IMR-90 (cell line): ENCODE data around the gene MUC20. TPM values are rescaled to one million over a fixed set of nuclear protein-coding genes. Genes with fewer than 3 reads are reported as not detected.
"Not testable (repeated sequence)": the region's sequence is repeated elsewhere in the genome, so short reads cannot be mapped to it uniquely, and the experiment has no call there.

Source experiments
- ATAC-seq: fragments of 200-7000 bp; cut with Tn5 transposase; 2 replicates; pipeline ENCODE4 v1.9.1; 2020; ENCODE audit warnings: low read depth, mild to moderate bottlenecking, moderate library complexity
- BruUV-seq: library from RNA; stranded (reverse); fragments of 400-500 nt; replicated peaks from 2 replicates; lab custom pipeline; 2021; lab: Mats Ljungman, UMichigan
- CTCF ChIA-PET: fragments of 300-600 bp; formaldehyde crosslinking; extraction: SDS; loops from one replicate; lab custom pipeline; 2021; ENCODE audit warnings: antibody characterized with exemption; lab: Yijun Ruan, JAX
- POLR2A ChIA-PET: fragments of 300-600 bp; sonication (Branson Sonifier 250); formaldehyde crosslinking; loops from one replicate; lab custom pipeline; 2022; ENCODE audit warnings: antibody characterized with exemption; ENCODE audit not compliant: unreplicated experiment; lab: Charles Lee
- DNase-seq: peaks from one replicate; pipeline ENCODE4 v3.0.0; 2013
- H2AFZ ChIP-seq: replicated peaks from 2 replicates; pipeline ENCODE3; 2013; ENCODE audit warnings: low read length, mild to moderate bottlenecking; ENCODE audit not compliant: poor library complexity
- H2AK5ac ChIP-seq: 2 replicates; pipeline ENCODE4 v1.6.1; 2013; ENCODE audit warnings: low read depth, low read length, inconsistent platforms
- H2AK9ac ChIP-seq: replicated peaks from 2 replicates; pipeline ENCODE3; 2013; ENCODE audit warnings: mild to moderate bottlenecking, low read depth, low read length, moderate library complexity; ENCODE audit not compliant: poor library complexity
- H2BK120ac ChIP-seq: 2 replicates; pipeline ENCODE4 v1.6.1; 2013; ENCODE audit warnings: low read depth, low read length, inconsistent platforms
- H2BK15ac ChIP-seq: 3 replicates; pipeline ENCODE4 v1.6.1; 2013; ENCODE audit warnings: low read depth, low read length, inconsistent platforms
- H2BK20ac ChIP-seq: 2 replicates; pipeline ENCODE4 v1.6.1; 2013; ENCODE audit warnings: low read depth, mild to moderate bottlenecking, inconsistent platforms, low read length, moderate library complexity
- H2BK5ac ChIP-seq: 2 replicates; pipeline ENCODE4 v1.6.1; 2013; ENCODE audit warnings: mild to moderate bottlenecking, low read depth, low read length, inconsistent platforms; ENCODE audit not compliant: poor library complexity, severe bottlenecking
- H3K14ac ChIP-seq: replicated peaks from 2 replicates; pipeline ENCODE4 v1.6.1; 2013; ENCODE audit warnings: low read depth, low read length, inconsistent platforms
- H3K18ac ChIP-seq: 2 replicates; pipeline ENCODE4 v1.6.1; 2013; ENCODE audit warnings: low read depth, low read length, control low read depth
- H3K23ac ChIP-seq: 2 replicates; pipeline ENCODE4 v1.6.1; 2013; ENCODE audit warnings: low read depth, low read length, inconsistent platforms
- H3K27ac ChIP-seq: 2 replicates; pipeline ENCODE4 v1.5.1; 2013; ENCODE audit warnings: mild to moderate bottlenecking, control low read depth, low read length; ENCODE audit not compliant: insufficient read depth
- H3K27me3 ChIP-seq: 2 replicates; pipeline ENCODE4 v1.6.1; 2013; ENCODE audit warnings: low read length; ENCODE audit not compliant: control insufficient read depth, insufficient read depth
- H3K36me3 ChIP-seq: 2 replicates; pipeline ENCODE4 v1.6.1; 2013; ENCODE audit warnings: low read length, mixed read lengths; ENCODE audit not compliant: control insufficient read depth, insufficient read depth
- H3K4ac ChIP-seq: 2 replicates; pipeline ENCODE4 v1.6.1; 2013; ENCODE audit warnings: low read depth, low read length, inconsistent platforms
- H3K4me1 ChIP-seq: 2 replicates; pipeline ENCODE4 v1.6.1; 2013; ENCODE audit warnings: low read length, mixed read lengths; ENCODE audit not compliant: control insufficient read depth, insufficient read depth
- H3K4me2 ChIP-seq: 2 replicates; pipeline ENCODE4 v1.6.1; 2013; ENCODE audit warnings: low read depth, mild to moderate bottlenecking, control low read depth, low read length, moderate library complexity
- H3K4me3 ChIP-seq: 2 replicates; pipeline ENCODE4 v1.5.1; 2013; ENCODE audit warnings: low read depth, mild to moderate bottlenecking, control low read depth, low read length, moderate library complexity; ENCODE audit not compliant: insufficient read depth
- H3K56ac ChIP-seq: 2 replicates; pipeline ENCODE4 v1.6.1; 2013; ENCODE audit warnings: low read length, inconsistent platforms; ENCODE audit not compliant: insufficient read depth; ENCODE audit errors: extremely low read depth
- H3K79me1 ChIP-seq, 2 experiments: 2 replicates each; pipeline ENCODE4 v1.6.1; 2013; ENCODE audit warnings: low read length in 2 of 2, inconsistent platforms in 1 of 2, low read depth in 1 of 2
- H3K9ac ChIP-seq: 2 replicates; pipeline ENCODE4 v1.6.1; 2013; ENCODE audit warnings: low read depth, low read length, control low read depth
- H3K9me1 ChIP-seq: 2 replicates; pipeline ENCODE4 v1.6.1; 2013; ENCODE audit warnings: low read length, inconsistent platforms; ENCODE audit not compliant: insufficient read depth
- H3K9me3 ChIP-seq: 2 replicates; pipeline ENCODE4 v1.6.1; 2013; ENCODE audit warnings: low read length; ENCODE audit not compliant: control insufficient read depth, insufficient read depth
- H4K20me1 ChIP-seq: 2 replicates; pipeline ENCODE4 v1.6.1; 2013; ENCODE audit warnings: low read length, inconsistent platforms; ENCODE audit not compliant: insufficient read depth
- H4K5ac ChIP-seq: 2 replicates; pipeline ENCODE4 v1.6.1; 2013; ENCODE audit warnings: mild to moderate bottlenecking, low read depth, low read length, control low read depth
- H4K8ac ChIP-seq, 2 experiments: 2 replicates each; pipeline ENCODE4 v1.6.1; 2013; ENCODE audit warnings: low read depth in 2 of 2, low read length in 2 of 2, control low read depth in 1 of 2, inconsistent platforms in 1 of 2
- H4K91ac ChIP-seq: 2 replicates; pipeline ENCODE4 v1.6.1; 2013; ENCODE audit warnings: low read depth, low read length, inconsistent platforms; ENCODE audit not compliant: insufficient read depth
- WGBS, 2 experiments: methylation state at CpG; one replicate each; pipeline versions ENCODE4 v1.1.5 to v1.1.7; 2013; ENCODE audit warnings: missing lambda C conversion rate in 2 of 2; ENCODE audit not compliant: insufficient read length in 1 of 2; ENCODE audit errors: extremely low coverage in 2 of 2; 5-methylcytosine and 5-hydroxymethylcytosine counted together
- dilution Hi-C: fragments of 300-500 bp; cut with HindIII; formaldehyde crosslinking; loops from one replicate; pipeline ENCODE4 v1.14.3; 2018; ENCODE audit warnings: low sequenced_read_pairs; ENCODE audit not compliant: unreplicated experiment
- in situ Hi-C: fragments of 300-500 bp; cut with MboI; formaldehyde crosslinking; loops from 3 replicates; pipeline ENCODE4 v1.14.3; 2019; ENCODE audit warnings: low sequenced_read_pairs, inconsistent platforms, mixed read lengths
- intact Hi-C: fragments of 100-400 bp; cut with micrococcal nuclease; formaldehyde crosslinking; loops from 2 replicates; pipeline ENCODE4 v1.10.0; 2022
- polyA plus RNA-seq, 3 experiments: library from polyadenylated mRNA; depleted of rRNA; stranded (reverse); fragments of >200 nt; gene quantifications; 2 replicates each; pipeline ENCODE4 v1.2.3, GENCODE V29; 2012; ENCODE audit warnings: low replicate concordance in 1 of 3
- total RNA-seq: library from RNA; depleted of rRNA; stranded (reverse); fragments of >200 nt; gene quantifications from 2 replicates; pipeline ENCODE4 v1.2.3, GENCODE V29; 2012

MUC20 gene
- total and polyA plus RNA-seq, 2 of the 4 experiments (the other 2 are of a cell fraction), result 0.12 TPM; not detected in 1

- H3K4me3 ChIP-seq, H2BK120ac ChIP-seq, H2AK9ac ChIP-seq, H3K9me3 ChIP-seq, H3K4me2 ChIP-seq, H3K4me1 ChIP-seq, CTCF ChIA-PET, H2BK5ac ChIP-seq, POLR2A ChIA-PET, H4K5ac ChIP-seq, H2BK20ac ChIP-seq, ATAC-seq, H4K8ac ChIP-seq, H3K27me3 ChIP-seq, dilution Hi-C loops, H3K79me1 ChIP-seq, H4K91ac ChIP-seq, H3K56ac ChIP-seq, H2AFZ ChIP-seq, H2AK5ac ChIP-seq, BruUV-seq, H3K9me1 ChIP-seq, H3K18ac ChIP-seq, H4K20me1 ChIP-seq, H3K23ac ChIP-seq, H3K14ac ChIP-seq, H3K27ac ChIP-seq, H2BK15ac ChIP-seq, H3K4ac ChIP-seq, DNase-seq, H3K9ac ChIP-seq: not testable (repeated sequence)
- in situ Hi-C loops, result loop anchor here (25.0 kb wide), 1 partner anchor 280 kb away; no protein-coding TSS in a partner anchor
- peaks cover 33% of the 10 kb centered on the region for H3K36me3 ChIP-seq
- intact Hi-C loops, result loop anchor here (10.0 kb wide), 1 partner anchor 283 kb away; no protein-coding TSS in a partner anchor
- whole genome bisulfite sequencing, 2 experiments, result 100% methylated on average over 1 of the region's 13 CpGs; no CpG with 5 or more reads in 1 of the 2 experiments
Measured at GRCh38 chr3:195682104-195682742, 38.6 kb upstream of the MUC20 start.

DNA sequence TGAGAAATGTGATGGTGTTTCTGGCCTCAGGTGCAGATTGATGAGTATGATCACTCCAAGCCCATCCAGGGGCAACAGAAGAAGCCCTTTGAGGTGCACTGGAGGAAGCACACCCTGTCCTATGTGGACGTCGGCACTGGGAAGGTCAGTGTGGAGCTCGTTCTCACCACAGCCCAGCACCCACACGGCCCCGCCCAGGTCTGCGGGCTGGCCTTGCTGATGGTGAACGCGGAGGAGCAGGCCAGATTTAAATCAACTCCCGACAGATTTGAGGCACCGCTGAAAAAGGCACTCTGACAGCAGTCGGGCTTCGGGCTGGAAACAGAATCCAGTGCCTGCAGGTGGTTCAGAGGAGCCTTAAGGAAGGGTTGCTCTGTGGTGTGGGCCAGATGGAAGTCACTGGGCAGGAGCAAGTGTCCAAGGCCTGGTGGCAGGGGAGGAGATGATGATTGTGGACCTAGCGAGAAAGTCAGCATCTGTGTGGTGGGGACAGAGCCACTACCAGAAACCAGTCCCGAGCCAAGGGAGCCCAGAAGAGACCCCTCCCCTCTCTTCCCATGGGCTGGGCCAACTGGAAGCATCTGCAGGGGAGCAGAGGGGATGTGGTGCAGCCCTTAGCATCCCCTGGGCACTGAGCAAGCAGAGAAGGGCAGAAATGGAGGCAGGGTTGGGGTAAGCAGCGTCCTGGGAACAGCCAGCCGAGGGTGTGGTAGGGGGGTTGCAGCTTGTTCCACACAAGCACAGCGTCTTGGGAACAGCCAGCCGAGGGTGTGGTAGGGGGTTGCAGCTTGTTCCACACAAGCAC is 36.9 kb upstream of the MUC20 start:
- H4K8ac ChIP-seq, POLR2A ChIA-PET, DNase-seq, H3K27me3 ChIP-seq, CTCF ChIA-PET, H2AK9ac ChIP-seq, H3K9me1 ChIP-seq, H2BK120ac ChIP-seq, H4K91ac ChIP-seq, BruUV-seq, H3K18ac ChIP-seq, dilution Hi-C loops, H3K14ac ChIP-seq, H3K9ac ChIP-seq, H3K4me1 ChIP-seq, H3K9me3 ChIP-seq, H3K4me3 ChIP-seq, H2BK20ac ChIP-seq, ATAC-seq, H3K23ac ChIP-seq, H4K20me1 ChIP-seq, H3K4ac ChIP-seq, H2BK5ac ChIP-seq, H2AFZ ChIP-seq, H3K56ac ChIP-seq, H3K27ac ChIP-seq, H3K79me1 ChIP-seq, H2BK15ac ChIP-seq, H4K5ac ChIP-seq, H3K4me2 ChIP-seq, H2AK5ac ChIP-seq: not testable (repeated sequence)
- intact Hi-C loops (loop anchor here (10.0 kb wide), 1 partner anchor 281 kb away; no protein-coding TSS in a partner anchor), in situ Hi-C loops (loop anchor here (25.0 kb wide), 1 partner anchor 278 kb away; no protein-coding TSS in a partner anchor)
- WGBS, 2 experiments, result 93% methylated on average over 12 of the region's 18 CpGs; no CpG with 5 or more reads in 1 of the 2 experiments
- peaks cover 24% of the 10 kb centered on the region for H3K36me3 ChIP-seq
